HepG2 (cell line): ENCODE data around the gene HMX1. TPM values are rescaled to one million over a fixed set of nuclear protein-coding genes. Genes with fewer than 3 reads are reported as not detected.

Experiments
- MYC ChIP-seq: sonication (generic); formaldehyde crosslinking; IDR thresholded peaks from 2 replicates; pipeline ENCODE4 v1.9.0; 2021; ENCODE audit warnings: missing genetic modification reagents, borderline replicate concordance
- NR3C1 ChIP-seq: sonication (generic); formaldehyde crosslinking; IDR thresholded peaks from 2 replicates; pipeline ENCODE4 v1.4.0; 2020; ENCODE audit warnings: missing genetic modification reagents
- PAF1 ChIP-seq: IDR thresholded peaks from 2 replicates; pipeline ENCODE4 v1.6.1; 2016; ENCODE audit warnings: missing genetic modification reagents, missing compliant biosample characterization
- TAF15 ChIP-seq: fragments of 200-400 bp; formaldehyde crosslinking; IDR thresholded peaks from one replicate; pipeline ENCODE4 v1.6.1; 2018; ENCODE audit warnings: mild to moderate bottlenecking, low read depth, low read length; ENCODE audit not compliant: poor library complexity, severe bottlenecking
- ZNF451 ChIP-seq: sonication (generic); formaldehyde crosslinking; IDR thresholded peaks from 2 replicates; pipeline ENCODE4 v1.5.0; 2020; ENCODE audit warnings: mild to moderate bottlenecking, missing genetic modification reagents
- ZNF614 ChIP-seq: IDR thresholded peaks from 2 replicates; pipeline ENCODE4 v1.6.1; 2018; ENCODE audit warnings: missing biosample characterization, missing genetic modification reagents, inconsistent platforms, borderline replicate concordance
- polyA plus RNA-seq, 8 experiments: library from polyadenylated mRNA; depleted of rRNA in 3 of 8; stranded (reverse) in 7 of 8; unstranded in 1 of 8; fragments of >200 nt; fragmentation: Illumina TruSeq in 4 of 8; extraction: Trizol in 4 of 8; gene quantifications; 2 replicates each; pipeline versions ENCODE4 v1.2.1 to v1.2.3, GENCODE V29; 2011 to 2016; ENCODE audit warnings: low read depth in 4 of 8, missing spikeins in 1 of 8, mixed read lengths in 1 of 8; ENCODE audit not compliant: insufficient read depth in 1 of 8
- total RNA-seq, 5 experiments: library from RNA; depleted of rRNA; stranded (reverse); fragments of >200 nt; fragmentation: Illumina TruSeq; extraction: Trizol; gene quantifications; 2 replicates each; pipeline ENCODE4 v1.2.3, GENCODE V29; 2016; ENCODE audit warnings: low read depth in 1 of 5
- TF ChIP-seq, protein P1 (sequence below): sonication (generic); formaldehyde crosslinking; IDR thresholded peaks from 2 replicates; pipeline ENCODE4 v1.4.0; 2020; ENCODE audit warnings: mild to moderate bottlenecking, missing genetic modification reagents
- TF ChIP-seq, protein P2 (sequence below): sonication (generic); formaldehyde crosslinking; IDR thresholded peaks from 2 replicates; pipeline ENCODE4 v1.4.0; 2020; ENCODE audit warnings: mild to moderate bottlenecking, missing genetic modification reagents
- TF ChIP-seq, protein P3 (sequence below): sonication (generic); formaldehyde crosslinking; IDR thresholded peaks from 2 replicates; pipeline ENCODE4 v1.4.0; 2020; ENCODE audit warnings: missing genetic modification reagents, mild to moderate bottlenecking, borderline replicate concordance

Gene HMX1
- total and polyA plus RNA-seq, 2 of the 13 experiments (the other 11 are each of a cell fraction or from before 2014, with no cell fraction given), result not detected

DNA sequence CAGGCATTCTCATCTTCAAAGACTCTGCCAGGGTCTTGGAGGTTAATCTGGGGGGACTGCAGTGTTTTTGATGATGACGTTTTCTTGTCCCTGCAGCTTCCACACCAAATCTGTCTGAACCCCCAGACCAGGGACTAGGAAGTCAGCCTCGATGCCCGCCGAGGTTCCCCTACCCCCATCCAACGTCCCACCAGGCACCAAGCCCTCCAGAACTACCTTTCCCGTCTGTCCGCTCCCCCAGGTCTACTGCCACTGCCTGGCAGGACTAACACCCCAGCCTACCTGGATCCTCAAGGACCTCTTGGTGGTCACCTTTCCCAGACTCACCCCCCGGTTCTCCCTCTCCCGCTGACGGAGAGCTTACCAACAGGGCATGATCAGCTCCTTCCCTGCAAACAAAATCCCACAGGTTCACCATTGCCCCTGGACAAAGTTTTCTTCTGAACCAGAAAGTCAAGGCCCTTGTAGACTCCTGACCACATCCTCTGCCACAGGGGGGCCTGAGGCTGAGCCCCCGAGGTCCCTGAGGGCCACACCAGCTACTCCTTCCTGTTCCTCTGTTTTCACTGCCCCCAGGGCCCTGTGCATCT lies 40.9 kb downstream of the HMX1 start (continued):
- TF ChIP-seq, protein P1, sequence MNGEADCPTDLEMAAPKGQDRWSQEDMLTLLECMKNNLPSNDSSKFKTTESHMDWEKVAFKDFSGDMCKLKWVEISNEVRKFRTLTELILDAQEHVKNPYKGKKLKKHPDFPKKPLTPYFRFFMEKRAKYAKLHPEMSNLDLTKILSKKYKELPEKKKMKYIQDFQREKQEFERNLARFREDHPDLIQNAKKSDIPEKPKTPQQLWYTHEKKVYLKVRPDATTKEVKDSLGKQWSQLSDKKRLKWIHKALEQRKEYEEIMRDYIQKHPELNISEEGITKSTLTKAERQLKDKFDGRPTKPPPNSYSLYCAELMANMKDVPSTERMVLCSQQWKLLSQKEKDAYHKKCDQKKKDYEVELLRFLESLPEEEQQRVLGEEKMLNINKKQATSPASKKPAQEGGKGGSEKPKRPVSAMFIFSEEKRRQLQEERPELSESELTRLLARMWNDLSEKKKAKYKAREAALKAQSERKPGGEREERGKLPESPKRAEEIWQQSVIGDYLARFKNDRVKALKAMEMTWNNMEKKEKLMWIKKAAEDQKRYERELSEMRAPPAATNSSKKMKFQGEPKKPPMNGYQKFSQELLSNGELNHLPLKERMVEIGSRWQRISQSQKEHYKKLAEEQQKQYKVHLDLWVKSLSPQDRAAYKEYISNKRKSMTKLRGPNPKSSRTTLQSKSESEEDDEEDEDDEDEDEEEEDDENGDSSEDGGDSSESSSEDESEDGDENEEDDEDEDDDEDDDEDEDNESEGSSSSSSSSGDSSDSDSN, result no peak
- TF ChIP-seq MYC (CRISPR knock-in tag), result no peak
- TF ChIP-seq ZNF614 (CRISPR knock-in tag), result no peak
- no peak for TF ChIP-seq TAF15
- no peak for TF ChIP-seq PAF1 (CRISPR knock-in tag)
- TF ChIP-seq NR3C1, result no peak
- TF ChIP-seq, protein P2, sequence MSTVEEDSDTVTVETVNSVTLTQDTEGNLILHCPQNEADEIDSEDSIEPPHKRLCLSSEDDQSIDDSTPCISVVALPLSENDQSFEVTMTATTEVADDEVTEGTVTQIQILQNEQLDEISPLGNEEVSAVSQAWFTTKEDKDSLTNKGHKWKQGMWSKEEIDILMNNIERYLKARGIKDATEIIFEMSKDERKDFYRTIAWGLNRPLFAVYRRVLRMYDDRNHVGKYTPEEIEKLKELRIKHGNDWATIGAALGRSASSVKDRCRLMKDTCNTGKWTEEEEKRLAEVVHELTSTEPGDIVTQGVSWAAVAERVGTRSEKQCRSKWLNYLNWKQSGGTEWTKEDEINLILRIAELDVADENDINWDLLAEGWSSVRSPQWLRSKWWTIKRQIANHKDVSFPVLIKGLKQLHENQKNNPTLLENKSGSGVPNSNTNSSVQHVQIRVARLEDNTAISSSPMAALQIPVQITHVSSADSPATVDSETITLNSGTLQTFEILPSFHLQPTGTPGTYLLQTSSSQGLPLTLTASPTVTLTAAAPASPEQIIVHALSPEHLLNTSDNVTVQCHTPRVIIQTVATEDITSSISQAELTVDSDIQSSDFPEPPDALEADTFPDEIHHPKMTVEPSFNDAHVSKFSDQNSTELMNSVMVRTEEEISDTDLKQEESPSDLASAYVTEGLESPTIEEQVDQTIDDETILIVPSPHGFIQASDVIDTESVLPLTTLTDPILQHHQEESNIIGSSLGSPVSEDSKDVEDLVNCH (CRISPR knock-in tag), result no peak
- TF ChIP-seq, protein P3, sequence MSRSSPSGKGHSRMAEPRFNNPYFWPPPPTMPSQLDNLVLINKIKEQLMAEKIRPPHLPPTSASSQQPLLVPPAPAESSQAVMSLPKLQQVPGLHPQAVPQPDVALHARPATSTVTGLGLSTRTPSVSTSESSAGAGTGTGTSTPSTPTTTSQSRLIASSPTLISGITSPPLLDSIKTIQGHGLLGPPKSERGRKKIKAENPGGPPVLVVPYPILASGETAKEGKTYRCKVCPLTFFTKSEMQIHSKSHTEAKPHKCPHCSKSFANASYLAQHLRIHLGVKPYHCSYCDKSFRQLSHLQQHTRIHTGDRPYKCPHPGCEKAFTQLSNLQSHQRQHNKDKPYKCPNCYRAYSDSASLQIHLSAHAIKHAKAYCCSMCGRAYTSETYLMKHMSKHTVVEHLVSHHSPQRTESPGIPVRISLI, result no peak
- TF ChIP-seq ZNF451 (CRISPR knock-in tag), result no peak
- TF ChIP-seq, all 625 proteins: peak for 0
